HG02981 (cell line): ENCODE data around the gene KIAA0232.
"Not testable (repeated sequence)": the region's sequence is repeated elsewhere in the genome, so short reads cannot be mapped to it uniquely, and the experiment has no call there.

Experiments
- ATAC-seq: cut with Tn5 transposase; IDR thresholded peaks from one replicate; pipeline ENCODE4 v1.9.1; 2021; ENCODE audit warnings: mild to moderate bottlenecking, moderate library complexity; ENCODE audit not compliant: unreplicated experiment

KIAA0232 gene

DNA sequence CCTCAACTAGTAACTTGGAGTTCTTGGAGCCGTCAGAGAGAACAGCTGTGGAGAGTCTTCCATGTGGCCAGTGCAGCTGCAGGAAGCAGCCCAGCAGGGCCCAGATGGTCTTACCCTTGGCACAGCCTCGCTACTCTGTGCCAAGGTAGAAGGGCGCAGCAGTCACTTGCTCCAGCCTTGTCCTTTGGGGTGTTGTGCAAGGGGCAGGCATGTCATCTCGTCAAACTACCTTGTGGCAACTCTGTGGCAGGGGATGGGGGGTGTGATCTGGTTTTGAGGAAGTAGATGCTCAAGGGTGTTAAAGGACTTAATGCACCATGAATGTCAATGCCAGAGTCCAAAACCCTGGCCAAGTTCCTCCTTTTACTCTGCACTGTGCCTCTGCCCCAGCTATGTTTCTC lies 92.9 kb downstream of the KIAA0232 start:
- no peak for ATAC-seq

DNA sequence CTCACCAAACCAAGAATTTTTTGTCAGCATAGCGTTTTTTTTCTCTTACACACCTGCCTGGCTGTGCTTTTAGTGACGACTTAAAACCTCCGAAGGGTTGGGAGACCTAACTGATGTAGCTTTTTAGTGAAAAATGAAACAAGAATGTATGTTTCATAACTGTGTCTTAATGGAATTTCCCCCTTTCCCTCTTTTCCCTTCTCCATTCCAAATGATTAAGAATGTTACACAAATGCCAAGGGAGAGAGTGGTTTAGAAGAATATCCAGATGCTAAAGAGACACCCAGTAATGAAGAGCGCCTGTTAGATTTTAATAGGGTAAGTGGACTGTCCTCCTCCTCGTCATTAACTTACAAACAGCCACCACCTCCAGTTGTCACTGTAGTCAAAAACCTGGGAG lies 93.9 kb downstream of the KIAA0232 start:
- ATAC-seq = no peak

DNA sequence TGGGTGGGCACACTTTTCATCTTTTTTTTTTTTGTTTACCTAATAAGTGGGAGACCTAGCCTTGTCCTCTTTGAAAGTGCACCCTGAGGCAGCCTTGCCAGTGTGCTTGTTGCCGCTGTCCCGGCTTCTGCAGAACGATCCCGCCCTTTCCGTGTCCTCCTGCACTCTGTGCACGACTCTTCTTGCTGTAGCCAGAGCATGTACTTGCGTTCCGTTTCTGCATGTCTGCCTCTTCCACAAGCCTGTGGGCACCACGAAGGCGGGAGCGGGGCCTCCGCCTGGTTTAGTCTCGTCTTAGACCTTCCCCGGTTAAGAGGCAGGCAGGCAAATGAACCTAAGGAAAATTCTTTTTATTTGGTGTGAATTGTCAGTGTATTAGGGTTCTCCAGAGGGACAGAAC lies 94.5 kb downstream of the KIAA0232 start:
- ATAC-seq = no peak

DNA sequence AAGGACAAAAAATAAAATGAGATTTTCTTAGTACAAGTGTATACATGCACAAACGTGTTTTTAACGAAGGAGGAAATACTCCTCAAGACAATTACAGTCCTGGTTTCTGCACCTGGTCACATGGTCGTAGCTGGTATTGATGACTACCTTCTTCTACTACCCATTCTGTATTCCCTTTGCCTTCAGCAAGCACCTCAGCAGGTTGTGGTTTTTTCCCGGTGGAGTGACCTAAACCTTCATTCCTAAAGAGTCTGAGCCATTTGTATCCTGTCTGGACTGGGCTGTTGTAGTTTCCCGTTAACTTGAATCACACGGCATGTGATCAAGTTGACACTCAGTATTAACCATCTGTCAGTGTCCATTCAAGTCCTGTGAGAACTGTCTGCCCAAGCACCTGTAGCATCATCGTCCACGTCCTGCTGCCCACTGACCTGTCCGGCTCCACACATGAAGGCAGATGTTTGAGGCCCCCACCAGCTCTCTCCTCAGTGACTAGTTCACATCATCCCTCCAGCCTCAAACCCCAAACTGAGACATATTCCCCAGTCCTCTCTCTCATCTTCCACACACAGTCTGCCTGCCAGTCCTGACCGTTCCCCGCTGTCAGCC lies 96.0 kb downstream of the KIAA0232 start:
- no peak for ATAC-seq

DNA sequence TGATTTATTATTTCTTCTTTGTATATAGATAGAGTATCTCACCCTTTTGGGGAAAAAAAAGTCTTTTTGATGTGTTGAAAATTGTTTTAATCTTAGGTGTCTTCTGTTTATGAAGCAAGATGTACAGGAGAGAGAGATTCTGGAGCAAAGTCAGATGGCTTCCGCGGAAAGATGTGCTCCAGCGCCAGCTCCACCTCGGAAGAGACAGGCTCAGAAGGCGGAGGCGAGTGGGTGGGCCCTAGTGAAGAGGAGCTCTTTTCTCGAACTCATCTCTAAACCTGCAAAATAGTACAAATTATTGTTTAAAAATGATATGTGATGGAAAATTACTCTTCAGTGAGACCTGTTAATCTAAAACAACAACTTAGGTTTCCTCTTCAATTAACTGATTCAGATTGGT lies 98.2 kb downstream of the KIAA0232 start:
- ATAC-seq = no peak

DNA sequence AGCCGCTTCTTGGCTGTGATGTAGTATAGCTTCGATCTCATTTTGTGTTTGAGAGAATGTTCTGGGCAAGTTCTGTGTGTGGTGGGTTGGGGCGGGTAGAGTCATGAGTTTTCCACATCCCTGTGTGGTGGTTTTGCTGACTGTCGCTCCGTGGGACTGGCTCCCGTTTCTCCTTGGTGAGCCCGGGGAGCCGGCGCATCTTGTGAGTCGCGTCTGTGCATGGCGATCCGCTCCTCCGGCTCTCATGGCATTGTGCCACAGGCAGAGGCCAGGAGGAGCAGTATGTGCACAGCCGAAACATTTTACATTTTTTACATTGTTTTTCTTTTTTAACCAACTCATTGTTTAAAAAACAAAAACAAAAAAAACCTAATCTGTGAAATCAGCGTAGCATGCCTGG lies 99.4 kb downstream of the KIAA0232 start:
- ATAC-seq = no peak

DNA sequence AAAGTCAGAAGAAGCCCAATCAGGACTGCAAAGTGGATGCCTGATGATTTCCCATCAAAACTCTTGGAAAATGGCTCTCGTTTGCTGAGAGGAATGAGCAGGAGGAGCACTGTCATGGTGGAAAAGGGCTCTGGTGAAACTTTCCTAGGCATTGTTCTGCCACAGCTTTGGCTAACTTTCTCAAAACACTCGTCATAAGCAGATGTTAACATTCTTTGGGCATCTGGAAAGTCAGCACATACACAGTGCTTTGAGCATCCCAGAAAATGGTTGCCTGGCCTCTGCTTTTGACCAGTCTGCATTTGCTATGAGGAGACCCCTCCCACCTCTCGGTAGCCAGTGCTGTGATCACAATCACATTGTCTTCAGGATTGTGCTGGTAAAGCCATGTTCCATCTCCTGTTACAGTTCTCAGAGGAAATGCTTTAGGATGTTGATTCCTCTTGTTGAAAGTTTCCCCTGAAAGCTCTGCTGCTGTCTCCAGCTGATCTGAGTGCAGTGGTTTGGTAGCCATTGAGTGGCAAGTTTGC lies 101.9 kb downstream of the KIAA0232 start:
- ATAC-seq = no peak

DNA sequence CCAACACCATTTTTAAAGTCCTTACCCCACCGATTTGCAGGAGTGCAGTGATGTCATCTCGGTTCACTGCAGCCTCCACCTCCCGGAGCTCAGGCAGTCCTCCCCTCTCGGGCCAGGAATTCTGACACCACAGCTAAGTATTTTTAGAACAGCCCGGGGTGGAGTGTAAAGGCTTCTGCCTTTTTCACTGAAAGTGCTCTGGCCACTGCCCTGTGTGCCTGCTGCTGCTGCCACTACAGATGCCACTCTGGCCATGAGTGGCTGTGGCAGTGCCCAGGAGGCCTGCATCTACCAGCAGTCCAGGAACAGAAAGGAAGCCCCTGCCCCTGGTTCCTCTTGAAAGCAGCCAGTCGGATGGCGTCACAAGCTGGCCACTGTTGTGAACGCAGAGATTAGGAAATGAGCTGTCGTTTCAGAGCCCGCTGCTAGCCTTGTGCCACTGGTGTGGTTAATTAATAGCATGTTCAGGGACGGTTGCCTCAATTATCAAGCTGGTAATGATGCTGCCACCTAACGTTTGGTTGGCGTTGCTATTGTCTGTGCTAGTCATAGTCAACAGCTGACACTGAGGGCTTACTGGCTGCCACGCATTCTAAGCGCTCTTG lies 103.5 kb downstream of the KIAA0232 start:
- no peak for ATAC-seq

DNA sequence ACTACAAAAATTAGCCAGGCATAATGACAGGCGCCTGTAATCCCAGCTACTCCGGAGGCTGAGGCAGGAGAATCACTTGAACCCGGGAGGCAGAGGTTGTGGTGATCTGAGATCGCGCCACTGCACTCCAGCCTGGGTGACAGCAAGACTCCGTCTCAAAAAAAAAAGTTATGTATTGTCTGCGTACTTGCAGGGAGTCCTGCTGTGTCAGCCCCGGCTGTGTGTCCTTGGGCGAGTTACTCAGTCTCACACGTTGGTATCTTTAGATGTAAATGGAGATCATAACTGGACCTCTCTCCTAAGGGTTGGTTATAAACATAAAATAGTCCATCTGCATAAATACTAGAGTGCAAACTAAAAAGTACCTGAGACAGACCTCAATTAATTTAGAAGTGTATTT lies 104.4 kb downstream of the KIAA0232 start:
- no peak for ATAC-seq

DNA sequence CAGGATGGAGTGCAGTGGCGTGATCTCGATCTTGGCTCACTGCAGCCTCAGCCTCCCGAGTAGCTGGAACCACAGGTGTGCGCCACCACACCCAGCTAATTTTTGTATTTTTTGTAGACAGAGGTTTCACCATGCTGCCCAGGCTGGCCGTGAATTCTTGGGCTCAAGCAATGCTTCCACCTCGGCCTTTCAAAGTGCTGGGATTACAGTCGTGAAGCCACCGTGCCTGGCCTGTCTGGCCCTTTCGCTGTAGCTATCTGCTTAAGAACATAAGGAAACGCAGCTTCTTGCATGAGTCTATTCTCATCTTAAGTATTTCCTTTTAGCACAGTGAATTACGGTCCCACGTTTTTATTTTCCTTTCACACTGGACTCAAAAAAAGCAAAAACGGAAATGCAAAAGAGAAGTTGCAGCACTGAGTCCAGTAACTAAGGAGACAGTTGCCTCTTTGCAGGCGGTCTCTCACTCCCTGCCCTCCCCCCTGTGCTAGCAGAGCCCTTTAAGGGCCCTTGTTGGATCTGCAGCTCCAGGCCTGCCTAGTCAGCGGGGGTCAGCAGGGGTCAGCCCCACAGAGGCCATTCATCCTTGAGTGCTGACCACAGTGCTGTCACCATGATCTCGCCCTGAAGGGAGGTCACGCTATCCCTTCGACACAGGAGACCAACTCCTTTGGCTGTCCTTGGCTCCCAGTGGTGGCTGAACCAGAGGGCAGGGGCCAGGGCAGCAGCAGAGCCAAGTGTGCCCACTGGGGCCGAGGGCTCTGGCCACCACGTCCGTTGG lies 105.3 kb downstream of the KIAA0232 start:
- ATAC-seq = no peak

DNA sequence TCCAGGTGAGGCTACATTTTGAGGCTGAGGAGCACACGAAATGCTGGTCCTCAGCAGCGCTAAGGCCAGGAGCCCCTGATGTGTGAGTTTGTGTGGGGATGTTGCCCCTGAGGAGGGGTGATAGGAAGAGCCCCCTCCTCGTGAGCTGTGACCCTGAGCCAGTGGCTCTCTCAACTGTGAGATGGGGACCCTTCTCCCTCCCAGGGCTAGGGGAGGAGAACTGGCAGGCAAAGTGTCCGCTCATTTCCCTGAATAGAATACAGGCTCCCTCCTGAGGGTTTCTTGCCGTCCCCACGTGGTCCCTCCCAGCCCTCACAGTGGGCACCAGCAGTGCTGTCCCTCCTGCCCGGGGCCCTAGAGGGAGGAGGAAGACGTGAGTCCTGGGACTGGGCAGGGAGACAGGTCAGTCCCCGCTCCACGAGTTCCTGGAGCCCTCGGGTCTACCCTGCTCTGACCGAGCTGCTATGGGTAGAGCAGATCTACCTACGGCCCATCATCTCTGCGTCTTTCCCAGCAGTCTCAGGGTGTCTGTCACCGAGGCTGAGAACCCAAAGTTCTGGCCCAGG lies 106.1 kb downstream of the KIAA0232 start:
- no peak for ATAC-seq

DNA sequence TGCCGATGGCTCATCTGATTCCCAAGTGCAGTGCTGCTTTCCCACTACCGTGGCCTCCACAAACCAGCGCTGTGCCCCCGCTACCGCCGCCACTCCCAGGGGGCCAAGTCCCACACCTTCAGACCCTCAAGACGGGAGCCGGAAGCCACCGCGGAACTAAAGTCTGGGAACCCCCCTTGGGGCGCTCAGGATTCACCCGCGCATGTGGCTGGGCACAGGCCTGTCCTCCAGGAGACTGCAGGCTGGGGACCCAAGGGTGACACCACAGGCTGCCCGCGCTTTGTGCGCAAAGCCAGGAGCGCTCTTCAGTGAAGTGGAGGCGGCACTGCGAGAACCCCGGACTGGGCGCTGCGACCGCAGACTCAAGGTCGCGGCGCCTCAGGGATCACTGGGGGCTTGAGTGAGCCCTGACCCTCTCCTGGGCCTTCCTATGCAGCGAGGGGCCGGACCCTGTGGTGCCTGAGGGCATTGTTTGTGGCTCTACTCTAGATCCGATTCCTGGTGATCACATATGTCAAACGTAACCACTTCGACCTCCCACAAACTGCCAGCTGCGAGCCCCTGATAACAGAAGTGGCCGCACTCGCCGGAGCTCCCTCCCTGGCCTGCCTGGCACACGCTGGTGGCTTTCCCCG lies 106.7 kb downstream of the KIAA0232 start:
- no peak for ATAC-seq

DNA sequence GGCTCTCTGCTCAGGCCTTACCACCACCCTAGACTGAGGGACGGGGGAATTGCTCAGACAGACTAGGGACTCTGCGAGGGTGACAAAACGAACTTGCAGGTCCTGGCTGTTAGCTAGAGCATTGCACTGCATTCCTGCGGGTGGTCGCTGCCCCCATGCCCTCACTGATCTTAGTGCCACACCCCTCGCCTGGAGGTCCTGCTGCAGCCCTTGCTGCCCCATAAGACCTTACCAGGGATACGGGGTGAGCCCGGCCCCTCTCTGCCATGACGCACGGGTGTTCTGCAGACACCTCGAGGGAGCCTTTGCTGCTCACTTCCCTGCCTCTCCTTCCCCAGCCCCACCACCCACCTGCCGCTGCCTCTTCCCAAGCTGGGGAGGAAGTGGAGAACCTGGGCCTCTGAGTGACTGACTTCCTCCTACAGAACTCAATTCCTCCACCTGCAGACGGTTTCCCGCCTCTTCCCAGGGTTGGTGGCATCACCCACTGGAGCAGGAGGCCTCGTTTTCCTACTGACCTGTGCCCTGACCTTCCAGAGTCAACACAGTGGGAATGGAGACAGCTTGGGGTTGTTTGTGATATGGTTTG lies 107.3 kb downstream of the KIAA0232 start:
- no peak for ATAC-seq

DNA sequence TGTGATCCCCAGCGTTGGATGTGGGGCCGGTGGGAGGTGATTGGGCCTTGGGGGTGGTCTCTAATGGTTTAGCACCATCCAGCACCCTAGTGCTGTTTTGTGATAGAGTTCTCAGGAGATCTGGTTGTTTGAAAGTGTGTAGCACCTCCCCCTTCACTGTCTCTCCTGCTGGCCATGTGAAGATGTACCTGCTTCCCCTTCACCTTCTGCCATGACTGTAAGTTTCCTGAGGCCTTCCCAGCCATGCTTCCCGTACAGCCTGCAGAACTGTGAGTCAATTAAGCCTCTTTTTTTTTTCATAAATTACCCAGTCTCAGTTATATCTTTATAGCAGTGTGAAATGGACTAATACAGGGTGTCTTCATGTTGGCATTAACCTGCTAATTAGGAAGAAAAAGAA lies 107.8 kb downstream of the KIAA0232 start:
- ATAC-seq = no peak

DNA sequence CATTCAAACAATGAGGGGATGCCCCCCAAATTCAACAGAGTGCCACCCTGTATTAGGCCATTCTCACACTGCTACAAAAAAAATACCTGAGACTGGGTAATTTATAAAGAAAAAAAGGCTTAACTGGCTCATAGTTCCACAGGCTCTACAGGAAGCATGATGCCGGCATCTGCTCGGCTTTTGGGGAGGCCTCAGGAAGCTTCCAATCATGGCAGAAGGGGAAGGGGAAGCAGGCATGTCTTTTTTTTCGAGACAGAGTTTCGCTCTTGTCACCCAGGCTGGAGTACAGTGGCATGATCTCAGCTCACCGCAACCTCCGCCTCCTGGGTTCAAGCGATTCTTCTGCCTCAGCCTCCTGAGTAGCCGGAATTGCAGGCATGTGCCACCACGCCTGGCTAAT lies 108.4 kb downstream of the KIAA0232 start:
- not testable (repeated sequence) for ATAC-seq

DNA sequence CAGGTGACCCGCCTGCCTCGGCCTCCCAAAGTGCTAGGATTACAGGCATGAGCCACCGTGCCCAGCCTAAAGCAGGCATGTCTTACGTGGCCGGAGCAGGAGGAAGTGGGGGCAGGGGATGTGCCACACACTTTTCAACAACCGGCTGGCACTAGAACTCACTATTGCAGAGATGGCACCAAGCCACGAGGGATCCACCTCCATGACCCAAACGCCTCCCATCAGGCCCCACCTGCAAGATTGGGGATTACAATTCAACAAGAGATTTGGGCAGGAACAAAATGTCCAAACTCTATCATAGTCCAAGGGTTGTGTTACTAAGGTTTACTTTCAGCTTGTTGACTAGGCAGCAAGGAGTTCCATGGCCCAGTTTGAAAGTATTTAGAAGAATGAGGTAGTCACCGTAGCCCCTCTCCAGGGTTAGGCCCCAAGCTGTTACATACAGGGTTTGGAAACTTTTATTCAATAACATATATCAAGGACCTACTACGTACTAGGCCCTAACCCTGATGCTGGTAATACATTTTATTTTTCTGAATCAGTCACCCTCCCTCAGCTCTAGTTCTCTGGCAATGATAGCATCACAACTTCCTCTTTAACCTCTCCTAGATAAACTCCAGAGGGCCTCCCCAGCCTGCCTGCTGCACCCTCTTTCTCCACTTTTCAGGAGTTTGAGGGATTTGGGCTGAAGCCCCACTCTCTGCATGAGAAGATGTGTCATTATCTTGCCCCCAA lies 109.1 kb downstream of the KIAA0232 start:
- no peak for ATAC-seq

DNA sequence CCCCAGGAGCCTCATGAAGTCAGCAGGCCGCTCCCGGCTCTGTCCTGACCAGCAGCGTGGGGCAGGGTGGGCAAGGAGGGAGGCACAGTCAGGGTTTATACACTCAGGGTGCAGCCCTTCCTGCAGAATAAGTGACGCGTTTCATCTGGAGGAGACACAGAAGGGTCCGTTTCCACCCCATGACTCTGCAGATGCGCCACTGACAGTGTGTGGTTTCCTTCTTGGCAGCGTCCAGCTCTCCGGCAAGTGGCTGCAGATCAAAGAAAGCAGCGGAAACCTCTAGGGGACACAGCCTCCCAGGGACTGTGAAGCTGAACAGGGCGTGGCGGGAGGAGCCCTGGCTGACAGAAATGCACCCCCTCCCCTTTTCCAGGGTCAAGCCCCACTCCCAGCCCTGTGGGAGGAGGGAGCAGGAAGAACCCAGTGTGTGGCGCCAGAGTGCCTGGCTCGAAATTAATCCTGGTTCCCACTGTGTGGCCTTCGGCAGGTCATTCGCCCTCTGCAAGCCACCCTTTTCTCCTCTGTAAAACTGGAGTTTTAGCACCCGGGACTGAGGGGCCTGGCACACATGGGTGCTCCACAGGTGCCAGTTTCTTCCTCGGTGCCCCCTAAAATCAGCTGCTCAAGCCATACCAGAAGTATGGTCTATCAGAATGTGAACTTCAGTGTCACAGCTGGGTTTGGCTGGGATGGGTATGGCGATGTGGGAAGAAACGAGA lies 109.8 kb downstream of the KIAA0232 start:
- no peak for ATAC-seq

DNA sequence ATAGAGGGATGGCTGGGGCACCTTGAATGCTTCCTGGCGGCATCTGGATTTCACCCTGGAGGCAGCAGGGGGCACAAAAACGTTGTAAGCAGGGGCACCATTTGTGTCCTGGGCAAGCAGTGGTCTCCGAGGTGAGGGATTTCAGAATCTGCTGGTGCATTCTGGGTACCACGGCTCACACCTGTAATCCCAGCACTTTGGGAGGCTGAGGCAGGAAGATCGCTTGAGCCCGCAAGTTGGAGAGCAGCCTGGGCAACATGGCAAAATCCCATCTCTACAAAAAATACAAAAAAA lies 110.3 kb downstream of the KIAA0232 start:
- ATAC-seq = no peak

DNA sequence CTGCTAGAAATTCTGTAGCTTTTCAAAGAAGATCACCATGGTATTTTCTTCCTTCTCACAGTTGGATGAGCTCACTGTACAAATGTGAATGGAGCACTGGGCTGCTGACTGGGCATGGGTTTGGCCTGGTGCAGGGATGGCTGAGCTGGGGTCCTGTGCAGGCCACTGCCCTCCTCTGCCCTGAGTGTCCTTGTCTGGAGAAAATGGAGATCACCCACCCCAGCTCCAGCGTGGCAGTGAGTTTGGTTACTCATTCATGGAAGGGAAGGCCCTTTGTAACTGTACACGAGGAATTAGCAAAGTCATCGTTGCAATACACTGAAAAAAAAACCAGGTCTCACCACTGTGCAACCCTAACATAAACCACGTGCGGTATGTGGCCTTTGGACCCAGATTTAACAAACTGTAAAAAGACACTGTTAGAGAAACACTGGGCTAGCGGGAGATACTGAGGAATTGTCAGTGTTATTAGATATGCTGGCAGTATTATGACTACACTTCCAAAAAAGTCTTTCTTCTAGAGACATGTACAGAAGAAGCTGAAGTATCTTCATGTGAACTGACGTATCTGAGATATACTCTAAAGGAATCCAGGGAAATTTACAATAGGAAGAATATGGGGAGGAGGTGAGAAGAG lies 111.0 kb downstream of the KIAA0232 start:
- ATAC-seq = no peak
